HepG2 (cell line): ENCODE results near the gene MCM8. TPM values are rescaled to one million over a fixed set of nuclear protein-coding genes. Genes with fewer than 3 reads are reported as not detected.

Source experiments
- AHR ChIP-seq: IDR thresholded peaks from 2 replicates; pipeline ENCODE4 v1.6.1; 2018; ENCODE audit warnings: missing genetic modification reagents, missing compliant biosample characterization
- ATF5 ChIP-seq: sonication (generic); formaldehyde crosslinking; IDR thresholded peaks from 2 replicates; pipeline ENCODE4 v1.4.0; 2020; ENCODE audit warnings: mild to moderate bottlenecking, low read depth, missing genetic modification reagents
- CERS6 ChIP-seq: sonication (generic); formaldehyde crosslinking; IDR thresholded peaks from 2 replicates; pipeline ENCODE4 v1.5.0; 2020; ENCODE audit warnings: missing genetic modification reagents
- E2F5 ChIP-seq: sonication (generic); formaldehyde crosslinking; conservative IDR thresholded peaks from 2 replicates; pipeline ENCODE4 v1.4.0; 2020; ENCODE audit warnings: missing genetic modification reagents
- HDAC1 ChIP-seq: sonication (generic); formaldehyde crosslinking; IDR thresholded peaks from 2 replicates; pipeline ENCODE4 v1.5.1; 2020; ENCODE audit warnings: mild to moderate bottlenecking, missing genetic modification reagents
- HNRNPH1 ChIP-seq: fragments of 200-400 bp; formaldehyde crosslinking; optimal IDR thresholded peaks from 2 replicates; pipeline ENCODE3; 2017; ENCODE audit warnings: mild to moderate bottlenecking, low read depth, low read length
- RFX5 ChIP-seq: IDR thresholded peaks from 2 replicates; pipeline ENCODE4 v1.6.1; 2011; ENCODE audit warnings: low read depth, low read length, improper control_type of control experiment
- RFXAP ChIP-seq: sonication (generic); formaldehyde crosslinking; IDR thresholded peaks from 2 replicates; pipeline ENCODE4 v1.4.0; 2020; ENCODE audit warnings: missing genetic modification reagents, borderline replicate concordance
- SRF ChIP-seq: IDR thresholded peaks from 2 replicates; pipeline ENCODE4 v1.6.1; 2011; ENCODE audit warnings: mild to moderate bottlenecking, low read depth, low read length, moderate library complexity
- SSRP1 ChIP-seq: IDR thresholded peaks from 2 replicates; pipeline ENCODE4 v1.6.1; 2016; ENCODE audit warnings: control low read depth
- TRAFD1 ChIP-seq: sonication (generic); formaldehyde crosslinking; IDR thresholded peaks from 2 replicates; pipeline ENCODE4 v1.5.1; 2020; ENCODE audit warnings: missing genetic modification reagents, mild to moderate bottlenecking, borderline replicate concordance
- TRIM24 ChIP-seq: sonication (generic); formaldehyde crosslinking; IDR thresholded peaks from 2 replicates; pipeline ENCODE4 v1.8.0; 2022; ENCODE audit warnings: mild to moderate bottlenecking, missing genetic modification reagents
- ZBTB7B ChIP-seq: sonication (generic); formaldehyde crosslinking; IDR thresholded peaks from 2 replicates; pipeline ENCODE4 v1.4.0; 2020; ENCODE audit warnings: missing genetic modification reagents
- ZKSCAN8 ChIP-seq: IDR thresholded peaks from 2 replicates; pipeline ENCODE4 v1.6.1; 2016; ENCODE audit warnings: borderline replicate concordance, missing genetic modification reagents, missing compliant biosample characterization
- ZNF17 ChIP-seq: sonication (generic); formaldehyde crosslinking; IDR thresholded peaks from 2 replicates; pipeline ENCODE4 v1.5.0; 2020; ENCODE audit warnings: mild to moderate bottlenecking, missing genetic modification reagents
- ZNF251 ChIP-seq: sonication (generic); formaldehyde crosslinking; IDR thresholded peaks from 2 replicates; pipeline ENCODE4 v1.9.0; 2021; ENCODE audit warnings: mild to moderate bottlenecking, missing genetic modification reagents
- ZNF407 ChIP-seq: sonication (generic); formaldehyde crosslinking; IDR thresholded peaks from one replicate; pipeline ENCODE4 v1.5.1; 2020; ENCODE audit warnings: mild to moderate bottlenecking, missing genetic modification reagents; ENCODE audit errors: not compliant biosample characterization
- ZNF501 ChIP-seq: sonication (generic); formaldehyde crosslinking; IDR thresholded peaks from 2 replicates; pipeline ENCODE4 v1.5.1; 2020; ENCODE audit warnings: mild to moderate bottlenecking, moderate library complexity, missing genetic modification reagents
- ZNF761 ChIP-seq: sonication (generic); formaldehyde crosslinking; conservative IDR thresholded peaks from 2 replicates; pipeline ENCODE4 v1.4.0; 2020; ENCODE audit warnings: mild to moderate bottlenecking, missing genetic modification reagents
- ZSCAN25 ChIP-seq: sonication (generic); formaldehyde crosslinking; IDR thresholded peaks from 2 replicates; pipeline ENCODE4 v1.8.0; 2022; ENCODE audit warnings: mild to moderate bottlenecking, missing genetic modification reagents
- polyA plus RNA-seq, 8 experiments: library from polyadenylated mRNA; depleted of rRNA in 3 of 8; stranded (reverse) in 7 of 8; unstranded in 1 of 8; fragments of >200 nt; fragmentation: Illumina TruSeq in 4 of 8; extraction: Trizol in 4 of 8; gene quantifications; 2 replicates each; pipeline versions ENCODE4 v1.2.1 to v1.2.3, GENCODE V29; 2011 to 2016; ENCODE audit warnings: low read depth in 4 of 8, missing spikeins in 1 of 8, mixed read lengths in 1 of 8; ENCODE audit not compliant: insufficient read depth in 1 of 8
- total RNA-seq, 5 experiments: library from RNA; depleted of rRNA; stranded (reverse); fragments of >200 nt; fragmentation: Illumina TruSeq; extraction: Trizol; gene quantifications; 2 replicates each; pipeline ENCODE4 v1.2.3, GENCODE V29; 2016; ENCODE audit warnings: low read depth in 1 of 5

The MCM8 gene
- total and polyA plus RNA-seq, 2 of the 13 experiments (the other 11 are each of a cell fraction or from before 2014, with no cell fraction given): 11.5 to 59.3 TPM

GRCh38 chr20:6008254-6008653, 57.8 kb downstream of the MCM8 start (continued):
- TF ChIP-seq ZNF407 (CRISPR knock-in tag): no peak
- TF ChIP-seq CERS6 (CRISPR knock-in tag): no peak
- no peak for TF ChIP-seq ZKSCAN8 (CRISPR knock-in tag)
- TF ChIP-seq SSRP1: no peak
- TF ChIP-seq RFXAP (CRISPR knock-in tag): no peak
- no peak for TF ChIP-seq ATF5 (CRISPR knock-in tag)
- TF ChIP-seq ZSCAN25: no peak
- TF ChIP-seq E2F5: no peak
- TF ChIP-seq HDAC1 (CRISPR knock-in tag): no peak; the same call in 1 of the 2 replicates
- no peak for TF ChIP-seq RFX5
- no peak for TF ChIP-seq AHR (CRISPR knock-in tag)
- TF ChIP-seq ZNF251 (CRISPR knock-in tag): no peak
- TF ChIP-seq HNRNPH1: no peak
- no peak for TF ChIP-seq ZNF761 (CRISPR knock-in tag)
- no peak for TF ChIP-seq TRIM24 (CRISPR knock-in tag)
- TF ChIP-seq SRF: no peak
- no peak for TF ChIP-seq TRAFD1 (CRISPR knock-in tag)
- TF ChIP-seq ZNF501 (CRISPR knock-in tag): no peak
- 0 out of 2 replicates have a peak, but pooled peaks have one; percentile 22 for TF ChIP-seq ZBTB7B (CRISPR knock-in tag)
- TF ChIP-seq ZNF17 (CRISPR knock-in tag): no peak
